Sciatic nerve (tissue), 2 donors: ENCODE measurements around the gene FANCG. TPM values are rescaled to one million over a fixed set of nuclear protein-coding genes. Genes with fewer than 3 reads are reported as not detected.
A peak's percentile ranks its signal among the peaks of the same experiment; 100 is the strongest.

ENCODE experiments used
- ATAC-seq: fragments of 200-7000 bp; cut with Tn5 transposase; one replicate; pipeline ENCODE4 v1.9.1; 2020; ENCODE audit warnings: mild to moderate bottlenecking, moderate library complexity
- DNase-seq: peaks from one replicate; pipeline ENCODE4 v3.0.0-alpha.2; 2020; ENCODE audit warnings: low spot score
- intact Hi-C: fragments of 100-400 bp; cut with DNase I; formaldehyde crosslinking; loops from one replicate; pipeline ENCODE4 v1.14.2; 2022
- total RNA-seq: library from RNA; stranded (reverse); fragmentation: NEBNext Ultra II Directional; extraction: Animal tissue kit (Norgen Biotek cat#: 25700); gene quantifications from one replicate; pipeline ENCODE4 v1.2.1, GENCODE V29; 2021
- donor health status: DM: no; HTN: no; CAD: no.
- donor health status: DM: no; HTN: no; CAD: no.

The FANCG gene
- total RNA-seq: 17.5 TPM

DNA sequence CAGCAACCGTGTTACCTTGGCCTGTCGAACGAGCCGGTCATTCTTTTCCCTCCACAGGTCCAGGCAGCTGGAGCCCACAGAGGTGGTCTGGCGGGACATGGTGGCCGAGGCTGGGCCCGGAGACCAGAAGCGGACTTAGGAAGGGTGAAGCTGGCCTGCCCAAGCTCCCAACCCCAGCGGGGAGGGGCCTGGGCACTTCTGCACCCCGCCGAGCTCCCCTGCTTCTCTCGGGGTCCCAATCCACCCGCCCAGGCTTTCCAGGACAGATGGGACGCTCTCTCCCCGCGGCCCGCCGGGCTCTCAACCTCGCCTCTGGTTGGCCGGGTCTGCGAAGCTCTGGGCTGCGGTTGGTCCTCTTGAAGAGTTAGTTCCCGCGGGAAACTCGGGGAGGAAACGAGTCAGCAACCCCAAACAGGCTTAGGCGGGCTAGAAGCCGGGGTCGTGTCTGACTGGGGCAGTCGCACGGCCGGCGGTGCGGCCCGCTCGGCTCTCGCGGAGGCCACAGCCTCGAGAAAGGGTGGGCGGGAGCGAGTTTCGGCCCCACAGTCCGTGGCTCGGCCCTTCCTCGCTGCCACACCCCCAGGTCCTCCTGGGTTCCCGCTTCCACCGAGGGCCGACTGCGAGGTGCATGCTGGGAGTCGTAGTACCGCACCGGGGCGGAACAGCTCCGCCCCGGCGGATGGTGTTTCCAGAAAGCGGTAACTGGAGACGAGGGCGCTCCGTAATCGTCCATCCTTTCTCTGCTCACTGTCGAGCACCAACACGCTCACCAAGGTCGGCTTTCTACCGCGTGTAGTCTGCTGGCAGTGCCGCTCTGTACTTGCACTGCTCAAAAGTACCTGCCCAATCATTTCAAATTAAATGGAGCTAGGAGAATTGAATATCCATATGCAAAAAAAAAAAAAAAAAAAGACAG lies at the start of gene FANCG:
FANCG (minus strand) TSS at position 517 of the 916 bp plus-strand sequence; CDS start at position 99, 418 bp downstream.
- intact Hi-C loops: loop anchor here (10.0 kb wide), 1 partner anchor 85 kb away; no protein-coding TSS in a partner anchor
- ATAC-seq (peak; percentile 98), DNase-seq (peak; percentile 93)

DNA sequence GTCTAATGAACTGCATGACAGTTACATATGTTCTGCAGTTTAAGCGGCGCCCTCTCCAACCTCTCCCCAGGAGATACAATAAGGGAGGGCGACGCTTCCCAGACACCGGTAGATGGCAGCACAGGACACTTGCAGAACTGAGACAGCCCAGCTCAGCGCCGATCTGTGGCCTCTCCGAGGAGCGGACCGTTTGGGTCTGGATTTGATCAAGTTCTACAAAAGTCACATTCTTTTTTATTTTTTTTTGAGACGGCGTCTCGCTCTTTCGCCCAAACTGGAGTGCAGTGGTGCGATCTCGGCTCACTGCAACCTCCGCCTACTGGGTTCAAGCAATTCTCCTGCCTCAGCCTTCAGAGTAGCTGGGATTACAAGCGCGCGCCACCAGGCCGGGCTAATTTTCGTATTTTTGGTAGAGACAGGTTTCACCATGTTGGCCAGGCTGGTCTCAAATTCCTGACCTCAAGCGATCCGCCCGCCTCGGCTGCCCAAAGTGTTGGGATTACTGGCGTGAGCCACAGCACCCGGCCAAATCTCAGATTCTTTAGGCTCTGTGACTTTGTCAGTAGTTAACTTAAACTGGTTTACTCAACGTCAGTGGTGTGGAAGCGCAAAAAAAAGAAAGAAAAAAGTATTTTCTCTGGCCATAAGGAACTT lies 37.3 kb upstream of the FANCG start:
- peak; percentile 95 for DNase-seq
- intact Hi-C loops: loop anchor here (5.0 kb wide), 2 partner anchors 145 to 360 kb away; no protein-coding TSS in a partner anchor
- ATAC-seq: peak; percentile 87

DNA sequence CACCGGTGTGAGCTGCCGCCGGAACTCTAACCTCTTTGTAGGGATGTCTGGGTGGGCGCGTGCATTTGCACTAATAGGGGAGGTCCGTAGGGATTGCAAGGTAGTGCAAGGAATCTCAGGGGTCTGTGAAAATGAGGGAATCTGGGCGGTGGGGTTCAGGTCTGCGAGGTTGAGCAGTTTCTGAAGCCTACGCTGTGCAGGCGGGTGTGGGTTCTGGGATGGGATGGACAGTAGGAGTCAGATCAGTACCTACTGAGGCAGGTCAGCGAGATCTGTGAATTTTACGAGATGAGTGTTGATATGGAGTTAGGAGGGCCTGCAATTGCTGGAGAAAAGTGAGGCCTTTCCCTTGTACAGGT lies 36.8 kb upstream of the FANCG start:
- intact Hi-C loops: loop anchor here (5.0 kb wide), 2 partner anchors 146 to 361 kb away; no protein-coding TSS in a partner anchor
- ATAC-seq (peak; percentile 6), DNase-seq (no peak)

DNA sequence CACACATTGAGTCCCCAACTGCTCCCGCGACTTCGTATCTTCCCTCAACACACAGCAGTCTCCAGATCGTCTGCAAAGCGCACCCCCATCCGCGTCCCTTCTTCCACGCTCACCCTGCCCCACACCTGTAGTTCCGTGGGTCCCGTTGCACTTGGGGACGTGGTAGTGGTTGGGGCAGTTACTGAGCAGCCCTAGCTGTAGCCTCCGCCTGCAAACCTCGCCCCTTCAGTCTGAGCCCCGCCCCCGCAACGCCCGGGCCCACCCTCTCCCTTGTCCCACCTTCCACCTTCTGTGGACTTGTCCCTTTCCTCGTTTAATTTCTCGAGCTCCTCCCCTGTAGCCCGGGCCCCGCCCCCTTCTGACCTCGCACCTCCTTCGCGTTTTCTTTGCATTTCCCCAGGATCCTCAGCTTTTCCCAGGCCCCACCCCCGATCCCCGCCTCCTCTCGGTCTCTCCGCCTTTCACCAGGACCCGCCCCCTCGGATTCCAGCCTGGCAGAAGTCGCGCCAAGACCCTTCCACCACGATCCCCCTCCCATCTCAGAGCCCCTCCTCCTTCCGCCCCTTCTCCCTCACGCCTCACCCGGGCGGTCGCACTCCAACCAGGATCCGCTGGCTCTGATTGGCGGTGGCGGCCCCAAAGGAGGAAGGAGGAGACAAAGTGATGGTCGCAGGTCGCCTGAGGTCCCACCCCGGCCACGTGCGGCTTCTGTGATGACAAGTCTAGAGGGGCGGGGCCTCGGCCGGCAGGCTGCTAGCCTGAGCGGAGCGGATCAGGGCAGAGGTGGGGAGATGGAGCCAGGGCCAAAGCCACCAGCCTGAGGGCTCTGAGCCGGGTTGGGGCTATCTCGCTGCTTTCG lies 36.2 kb upstream of the FANCG start, which contains the start of gene ATOSB:
ATOSB (minus strand) TSS at position 183 of the 859 bp plus-strand sequence. CDS start 7,588 bp downstream, outside the sequence.
- DNase-seq: peak; percentile 97
- peak; percentile 82 for ATAC-seq
- intact Hi-C loops: loop anchor here (5.0 kb wide), 2 partner anchors 146 to 361 kb away; no protein-coding TSS in a partner anchor

DNA sequence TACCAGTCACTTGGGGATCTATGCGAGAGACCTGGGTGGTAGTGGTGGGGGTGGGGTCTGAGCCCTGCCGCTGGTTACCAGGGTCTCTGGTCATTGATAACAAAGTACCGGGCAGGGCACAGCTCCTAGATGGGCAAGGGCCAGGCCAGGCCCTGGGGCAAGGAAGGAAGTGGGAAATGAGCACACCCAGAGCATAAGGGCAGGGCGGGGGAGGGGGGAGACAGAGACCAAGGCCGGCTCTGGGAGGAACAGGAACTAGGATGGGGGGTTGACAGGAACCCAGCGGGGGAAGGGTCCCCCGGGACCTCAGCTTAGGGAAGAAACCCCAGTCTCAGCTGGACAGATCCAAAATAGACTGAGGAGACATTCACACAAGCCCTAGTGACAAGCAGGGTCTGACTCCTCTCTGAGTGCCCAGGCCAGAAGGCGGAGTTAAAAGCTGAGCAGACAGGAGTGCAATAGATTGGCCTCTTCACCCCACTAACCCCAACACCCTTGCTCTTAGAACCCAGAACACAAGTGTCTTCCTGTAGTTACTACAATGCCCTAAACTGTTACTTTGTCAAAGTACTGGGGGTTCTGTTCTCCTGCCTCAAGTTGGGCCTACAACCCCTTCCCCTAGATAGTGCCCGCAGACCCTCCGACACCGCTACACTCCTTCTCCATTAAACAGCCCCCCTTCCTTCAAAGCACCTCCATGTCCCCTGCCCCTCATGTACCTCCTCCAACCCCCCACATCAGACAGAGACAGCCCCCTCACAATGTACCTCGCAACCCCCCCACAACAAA lies 35.3 kb upstream of the FANCG start:
- intact Hi-C loops: loop anchor here (5.0 kb wide), 2 partner anchors 147 to 362 kb away; no protein-coding TSS in a partner anchor
- DNase-seq (peak; percentile 79), ATAC-seq (peak; percentile 3)

DNA sequence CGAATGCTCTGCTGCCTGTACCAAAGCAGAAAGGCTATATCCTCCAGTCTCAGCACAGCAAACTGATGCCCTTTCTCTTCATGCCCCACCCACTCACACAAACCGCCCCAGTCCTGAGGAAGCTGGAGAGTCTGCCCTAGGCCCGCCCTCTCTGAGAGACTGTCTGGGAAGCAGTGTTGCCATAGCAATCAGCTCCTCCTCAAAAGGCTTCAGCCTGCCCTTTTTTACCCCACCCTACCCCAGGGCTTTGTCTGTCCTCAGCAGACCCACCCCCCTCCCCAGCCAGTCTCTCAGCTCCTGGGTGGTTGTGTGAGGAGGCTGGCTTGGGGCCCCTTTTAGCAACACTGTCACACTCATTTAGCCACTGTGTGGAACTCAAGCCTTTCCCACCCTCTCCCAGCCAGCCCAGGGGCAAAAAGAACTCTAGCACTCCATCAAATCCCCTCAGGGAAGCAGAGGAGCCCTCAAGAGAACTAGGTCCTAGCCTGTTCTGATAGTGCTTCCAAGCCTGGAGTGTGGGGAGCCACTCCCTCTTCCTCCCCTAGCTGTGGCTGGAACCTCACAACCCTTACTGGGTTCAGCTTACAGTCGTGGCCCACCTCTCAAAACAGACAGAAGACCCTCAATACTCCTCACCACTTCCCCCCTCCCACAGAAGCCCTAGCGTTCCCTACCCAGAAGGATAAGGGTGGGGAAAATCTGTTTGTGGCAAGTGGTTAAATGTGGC lies 34.5 kb upstream of the FANCG start:
- ATAC-seq: peak; percentile 59
- peak; percentile 90 for DNase-seq
- intact Hi-C loops: no loop called here

DNA sequence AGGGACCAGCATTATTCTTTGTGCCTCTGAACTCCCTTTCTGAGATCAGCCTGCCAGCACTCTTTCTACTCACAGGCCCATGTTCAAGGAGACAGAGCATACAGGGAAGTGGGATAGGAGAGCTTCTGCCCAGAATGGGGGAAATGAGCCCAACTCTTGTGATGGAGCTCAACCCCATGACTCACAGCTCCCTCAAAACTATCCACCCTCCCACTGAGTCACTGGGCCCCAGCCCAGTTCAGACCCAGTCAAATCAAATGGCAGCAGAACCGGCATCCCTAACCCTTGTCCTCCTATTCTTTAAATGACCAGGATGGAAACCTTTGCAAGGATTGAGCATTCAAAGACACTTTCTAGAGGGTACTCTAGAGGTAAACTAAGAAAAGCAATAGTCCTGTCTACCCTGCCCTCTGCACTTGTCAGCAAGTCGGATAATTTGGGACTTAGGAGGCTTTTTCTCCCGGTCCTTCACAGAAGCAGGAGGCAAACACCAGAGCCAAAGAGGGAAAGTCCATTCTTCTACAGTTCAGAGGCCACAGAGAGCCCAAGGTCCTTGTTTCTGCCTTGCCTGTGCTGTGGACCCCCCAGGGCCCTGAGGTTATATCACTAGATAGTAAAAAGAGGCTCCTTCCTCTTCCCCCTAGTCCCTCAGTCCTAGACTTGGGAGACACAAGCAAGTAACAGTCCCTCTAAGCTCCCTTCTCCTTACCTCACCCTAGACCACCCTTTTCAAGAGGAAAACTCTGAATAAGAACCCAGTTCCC lies 32.7 kb upstream of the FANCG start:
- DNase-seq (no peak), ATAC-seq (no peak)
- intact Hi-C loops: no loop called here

DNA sequence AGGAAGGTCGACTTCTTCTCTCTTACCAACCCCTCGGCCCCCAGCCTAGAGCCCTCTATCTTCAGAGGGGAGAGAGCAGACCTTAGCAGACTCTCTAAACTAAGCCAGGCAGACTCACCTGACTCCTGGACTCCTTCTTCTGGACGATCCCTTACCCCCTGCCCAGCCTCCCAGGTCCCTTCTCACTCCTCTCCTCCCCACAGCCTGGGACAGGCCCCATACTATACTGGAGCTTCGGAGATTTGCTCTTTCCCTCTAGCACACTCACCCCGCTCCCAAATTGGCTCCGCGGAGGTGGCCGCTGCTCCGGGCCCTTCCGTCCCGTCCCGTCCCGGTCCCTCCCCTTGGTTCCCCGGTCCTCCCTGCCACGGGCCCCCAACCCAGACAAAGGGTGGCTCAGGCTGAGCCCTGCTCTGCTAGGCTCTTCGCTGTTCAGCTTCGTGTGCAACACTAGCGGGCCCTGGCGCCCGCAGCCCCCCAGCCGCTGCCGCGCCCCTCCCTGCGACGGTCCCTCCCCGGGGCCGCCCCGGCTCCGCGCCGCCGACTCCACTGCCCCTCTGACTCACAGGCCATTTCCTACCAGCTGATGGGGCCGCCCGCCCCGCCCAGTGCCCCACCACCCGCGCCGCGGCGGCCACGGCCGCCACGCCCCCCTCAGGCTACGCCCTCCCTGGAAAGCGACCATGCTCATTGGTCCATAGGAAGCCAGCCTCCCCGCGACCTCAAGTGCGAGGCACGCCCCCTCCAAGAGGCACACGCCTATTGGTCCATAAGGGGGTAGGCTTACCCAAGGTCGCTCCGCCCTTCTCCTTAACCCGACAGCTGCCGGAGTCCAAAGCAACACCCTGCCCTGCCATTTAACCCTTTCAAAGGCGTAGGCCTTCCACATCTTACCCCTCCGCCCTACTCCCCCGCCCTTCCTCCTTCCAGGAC lies 31.5 kb upstream of the FANCG start:
- DNase-seq: peak; percentile 98
- intact Hi-C loops: no loop called here
- peak; percentile 85 for ATAC-seq

DNA sequence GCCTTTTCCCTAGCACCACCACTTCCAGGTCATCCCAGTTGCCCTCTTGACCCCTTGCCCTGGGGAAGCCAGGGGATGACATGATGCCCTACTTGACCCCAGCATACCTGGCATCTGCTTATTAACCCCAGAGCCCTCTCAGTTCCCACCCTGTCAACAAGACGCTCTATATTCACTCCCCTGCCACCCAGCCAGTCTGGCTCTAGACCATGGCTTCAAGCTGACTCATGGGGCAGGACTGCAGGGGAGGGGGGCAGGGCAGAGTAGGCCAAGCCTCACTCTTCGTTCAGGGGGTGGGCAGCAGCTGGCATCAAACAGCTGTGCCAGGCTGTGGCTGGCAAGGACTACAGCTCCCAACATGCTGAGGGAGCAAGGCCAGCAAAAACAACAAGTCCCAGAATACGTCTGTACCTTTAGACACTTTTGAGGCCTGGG lies 30.6 kb upstream of the FANCG start:
- no peak for ATAC-seq

DNA sequence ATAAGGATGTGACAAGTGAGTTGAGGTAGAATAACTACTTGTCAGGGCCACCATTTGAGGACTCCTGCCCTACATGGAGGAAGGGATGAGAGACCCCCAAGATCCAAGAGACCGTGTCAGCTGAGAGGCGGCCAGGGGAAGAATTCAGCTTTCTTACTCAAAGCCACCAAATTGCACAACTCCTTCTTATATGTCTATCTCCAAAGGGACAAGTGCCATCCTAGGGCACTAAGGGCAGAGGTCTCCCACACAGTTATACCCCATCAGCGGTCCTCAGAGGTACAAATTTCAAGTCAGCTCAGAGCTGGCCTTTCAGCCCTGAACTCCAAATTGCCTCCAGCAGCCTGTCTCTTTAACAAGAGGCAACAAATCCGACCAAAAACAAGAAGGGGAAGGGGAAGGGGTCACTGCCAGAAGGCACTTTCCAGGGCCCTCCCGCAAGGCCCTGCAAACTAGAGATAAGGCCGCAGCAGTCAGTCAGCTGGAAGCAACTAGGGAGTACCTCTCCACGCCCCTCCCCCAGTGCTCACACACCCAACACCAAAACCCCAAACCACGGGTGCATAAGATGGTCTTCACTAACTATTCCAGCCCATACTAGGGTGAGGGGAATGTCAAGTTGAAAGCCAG lies 29.3 kb upstream of the FANCG start:
- DNase-seq: no peak
- no peak for ATAC-seq
- intact Hi-C loops: no loop called here

More for the DNA sequence above, 30.6 kb upstream of the FANCG start:
- intact Hi-C loops: no loop called here
- DNase-seq: no peak

DNA sequence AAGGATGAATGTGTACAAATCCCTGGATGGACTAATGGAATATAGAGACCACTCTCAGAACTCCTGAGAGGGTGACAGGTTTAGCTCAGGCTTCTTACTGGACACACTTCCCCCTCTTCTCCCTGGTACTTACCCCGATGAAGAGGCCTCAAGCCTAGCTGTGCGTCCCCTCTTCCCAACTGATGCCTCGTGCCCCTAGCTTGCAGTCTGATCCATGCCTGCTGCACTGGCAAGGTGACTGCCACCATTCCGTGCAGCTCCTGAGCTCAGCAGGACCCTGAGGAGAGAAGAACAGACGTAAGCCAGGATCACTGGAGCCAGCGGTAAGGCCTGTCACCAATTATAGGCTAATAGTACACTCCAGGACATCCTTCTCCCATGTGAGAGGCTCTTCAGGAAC lies 28.7 kb upstream of the FANCG start:
- DNase-seq (no peak), ATAC-seq (no peak)
- intact Hi-C loops: no loop called here

DNA sequence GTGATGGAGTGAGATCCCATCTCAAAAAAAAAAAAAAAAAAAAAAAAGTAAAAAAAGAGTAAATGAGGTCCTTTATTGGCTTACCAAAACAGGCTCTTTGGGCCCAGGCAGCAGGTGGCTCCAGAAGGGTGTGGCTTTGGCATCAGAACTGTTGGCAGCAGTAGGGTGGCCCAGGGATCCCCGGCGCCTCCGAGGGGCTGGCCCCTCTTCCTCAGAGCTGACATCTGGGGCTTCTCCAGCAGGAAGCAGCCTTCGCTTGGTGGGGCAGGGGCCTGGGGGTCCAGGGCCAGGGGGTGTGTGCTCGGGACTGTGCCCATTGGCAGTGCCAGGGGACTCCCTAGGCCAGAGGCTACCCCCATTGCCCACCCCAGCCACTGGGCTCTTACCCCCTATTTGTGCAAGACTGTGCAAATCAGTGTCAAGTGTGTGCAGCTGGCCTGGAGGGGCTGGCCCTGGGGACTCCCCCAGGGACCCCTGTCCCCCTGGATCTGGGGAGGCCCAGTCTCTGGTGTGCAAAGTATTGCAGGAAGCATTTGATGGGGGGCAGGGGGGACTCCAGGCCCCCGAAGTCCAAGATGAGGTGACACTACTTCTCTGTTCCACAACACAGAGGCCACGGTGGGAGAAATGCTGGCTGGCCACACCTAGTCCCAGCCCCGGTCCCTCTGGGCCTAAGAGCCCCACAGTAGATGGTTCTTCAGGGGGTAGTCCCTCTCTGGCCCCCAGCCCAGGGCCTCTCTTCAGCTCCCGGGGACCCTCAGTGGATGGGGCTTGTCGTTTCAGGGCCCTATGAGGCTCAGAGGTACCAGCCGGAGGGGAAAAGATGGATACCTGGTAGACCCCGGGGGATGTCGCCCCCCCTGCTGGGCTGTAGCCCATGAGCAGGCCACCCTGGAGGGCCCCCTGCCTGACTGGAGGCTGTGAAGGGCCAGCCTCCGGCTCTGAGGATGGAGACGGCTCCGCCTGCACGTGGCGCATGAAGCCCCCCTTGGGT lies 27.9 kb upstream of the FANCG start:
- DNase-seq: no peak
- intact Hi-C loops: no loop called here
- ATAC-seq: no peak

DNA sequence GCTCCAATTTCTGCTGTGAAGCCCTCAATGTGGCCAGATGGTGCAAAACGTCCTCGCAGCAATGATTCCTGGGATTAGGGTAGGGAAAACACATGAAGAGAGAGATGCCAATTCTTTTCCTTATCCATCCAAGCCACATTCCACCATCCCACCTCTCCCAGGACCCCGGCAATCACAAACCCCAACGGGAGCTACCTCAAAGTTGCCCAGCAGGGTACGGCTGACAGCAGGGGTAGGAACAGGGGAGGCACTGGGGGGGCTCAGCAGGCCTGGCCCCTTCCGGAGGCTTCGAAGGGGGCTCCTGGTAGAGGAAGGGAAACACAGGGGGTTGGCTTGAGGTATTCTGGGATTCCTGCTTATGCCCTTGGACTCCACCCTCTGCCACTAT lies 26.6 kb upstream of the FANCG start:
- intact Hi-C loops: no loop called here
- DNase-seq (no peak), ATAC-seq (no peak)
